ENCODE data around the gene GLI1.
A peak's percentile ranks its signal among the peaks of the same experiment; 100 is the strongest.
"Not testable (repeated sequence)": the region's sequence is repeated elsewhere in the genome, so short reads cannot be mapped to it uniquely, and the experiment has no call there.

The GLI1 gene

GRCh38 chr12:57476993-57477709, 17.6 kb downstream of the GLI1 start:
- no peak for DNase-seq

GRCh38 chr12:57477710-57478681, 18.4 kb downstream of the GLI1 start:
- DNase-seq = peak in 1 of 4 experiments; percentile 37

- no peak for DNase-seq
Observed at GRCh38 chr12:57479043-57479375, 19.4 kb downstream of the GLI1 start.

- DNase-seq = peak in 2 of 4 experiments; percentile 20 to 32
Observed at GRCh38 chr12:57479376-57480115, 20.0 kb downstream of the GLI1 start, which contains the start of gene ARHGAP9. ARHGAP9 (minus strand) TSS chr12:57479866; CDS start chr12:57479406, 460 bp downstream.

GRCh38 chr12:57481671-57482070, 22.1 kb downstream of the GLI1 start:
- DNase-seq = no peak

GRCh38 chr12:57483466-57483865, 23.9 kb downstream of the GLI1 start:
- DNase-seq = no peak

- DNase-seq = no peak
Observed at GRCh38 chr12:57485695-57486094, 26.1 kb downstream of the GLI1 start.

- DNase-seq = no peak
Observed at GRCh38 chr12:57487055-57487596, 27.5 kb downstream of the GLI1 start.

- peak; percentile 68 to 85 (median 75) for DNase-seq
Observed at GRCh38 chr12:57487597-57488401, 28.2 kb downstream of the GLI1 start, which contains the start of gene MARS1. MARS1 (plus strand) TSS chr12:57488068; CDS start chr12:57488091, 23 bp downstream.

GRCh38 chr12:57488402-57489156, 29.0 kb downstream of the GLI1 start:
- DNase-seq = no peak

GRCh38 chr12:57489157-57489641, 29.6 kb downstream of the GLI1 start:
- DNase-seq = no peak

GRCh38 chr12:57490126-57490525, 30.5 kb downstream of the GLI1 start:
- DNase-seq = no peak

- DNase-seq = no peak
Observed at GRCh38 chr12:57491393-57492280, 32.1 kb downstream of the GLI1 start.

GRCh38 chr12:57495051-57495701, 35.6 kb downstream of the GLI1 start:
- DNase-seq = not testable (repeated sequence)

GRCh38 chr12:57496822-57497221, 37.2 kb downstream of the GLI1 start:
- no peak for DNase-seq

- DNase-seq = no peak
Observed at GRCh38 chr12:57497223-57498131, 37.9 kb downstream of the GLI1 start.

- no peak for DNase-seq
Observed at GRCh38 chr12:57498132-57498502, 38.5 kb downstream of the GLI1 start.

GRCh38 chr12:57498571-57498970, 39.0 kb downstream of the GLI1 start:
- no peak for DNase-seq

All from activated naive CD4-positive, alpha-beta T cell (primary cell).